Stomach (tissue), 4 donors: ENCODE data around the gene COL9A3.

Experiments used
- EP300 ChIP-seq: sonication (generic); formaldehyde crosslinking; IDR thresholded peaks from one replicate; pipeline ENCODE4 v1.6.1; 2017; ENCODE audit warnings: antibody characterized with exemption
- POLR2A ChIP-seq, 4 donors: fragments of 450-650 bp; IDR thresholded peaks; one replicate each; pipeline ENCODE4 v1.6.1; 2016; ENCODE audit warnings: antibody characterized with exemption in 4 of 4, control low read depth in 2 of 4, mild to moderate bottlenecking in 1 of 4, moderate library complexity in 1 of 4
- TF ChIP-seq, protein P1 (sequence below), 7 experiments: fragments of 450-650 bp in 4 of 7; fragments of 200-600 bp in 3 of 7; sonication (generic) in 3 of 7; IDR thresholded peaks; one replicate each; pipeline ENCODE4 v1.5.1; 2016 to 2019; ENCODE audit warnings: antibody characterized with exemption in 7 of 7, control low read depth in 2 of 7, mild to moderate bottlenecking in 1 of 7

DNA sequence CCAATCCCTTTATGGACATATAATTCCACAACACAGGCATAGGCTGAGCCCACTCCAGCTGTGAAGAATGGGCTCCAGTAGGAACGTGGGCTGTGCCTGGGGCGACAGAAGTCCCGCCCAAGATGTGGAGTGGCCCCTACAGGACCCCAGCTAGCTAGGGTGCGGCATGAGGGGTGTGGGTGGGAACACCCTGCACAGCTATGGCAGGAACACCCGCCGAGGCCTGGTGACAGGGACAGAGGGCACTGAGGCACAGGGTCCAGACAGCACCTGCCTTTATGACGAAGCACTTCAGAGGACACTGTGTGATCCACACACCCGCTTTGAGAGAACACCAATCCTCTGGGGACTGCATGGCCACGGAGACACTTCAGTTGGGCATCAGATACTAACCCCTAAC, 73.0 kb downstream of the COL9A3 start:
- TF ChIP-seq POLR2A (IDR thresholded peaks at IDR 0.05) (no peak), EP300 (no peak)
- TF ChIP-seq, protein P1, sequence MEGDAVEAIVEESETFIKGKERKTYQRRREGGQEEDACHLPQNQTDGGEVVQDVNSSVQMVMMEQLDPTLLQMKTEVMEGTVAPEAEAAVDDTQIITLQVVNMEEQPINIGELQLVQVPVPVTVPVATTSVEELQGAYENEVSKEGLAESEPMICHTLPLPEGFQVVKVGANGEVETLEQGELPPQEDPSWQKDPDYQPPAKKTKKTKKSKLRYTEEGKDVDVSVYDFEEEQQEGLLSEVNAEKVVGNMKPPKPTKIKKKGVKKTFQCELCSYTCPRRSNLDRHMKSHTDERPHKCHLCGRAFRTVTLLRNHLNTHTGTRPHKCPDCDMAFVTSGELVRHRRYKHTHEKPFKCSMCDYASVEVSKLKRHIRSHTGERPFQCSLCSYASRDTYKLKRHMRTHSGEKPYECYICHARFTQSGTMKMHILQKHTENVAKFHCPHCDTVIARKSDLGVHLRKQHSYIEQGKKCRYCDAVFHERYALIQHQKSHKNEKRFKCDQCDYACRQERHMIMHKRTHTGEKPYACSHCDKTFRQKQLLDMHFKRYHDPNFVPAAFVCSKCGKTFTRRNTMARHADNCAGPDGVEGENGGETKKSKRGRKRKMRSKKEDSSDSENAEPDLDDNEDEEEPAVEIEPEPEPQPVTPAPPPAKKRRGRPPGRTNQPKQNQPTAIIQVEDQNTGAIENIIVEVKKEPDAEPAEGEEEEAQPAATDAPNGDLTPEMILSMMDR (IDR thresholded peaks at IDR 0.05), result no peak
